GM19025 (cell line): ENCODE results near the gene RBBP8NL.

ENCODE experiments used
- ATAC-seq: cut with Tn5 transposase; IDR thresholded peaks from one replicate; pipeline ENCODE4 v1.9.1; 2021; ENCODE audit warnings: mild to moderate bottlenecking, low read depth, moderate library complexity; ENCODE audit not compliant: unreplicated experiment

Gene RBBP8NL

DNA sequence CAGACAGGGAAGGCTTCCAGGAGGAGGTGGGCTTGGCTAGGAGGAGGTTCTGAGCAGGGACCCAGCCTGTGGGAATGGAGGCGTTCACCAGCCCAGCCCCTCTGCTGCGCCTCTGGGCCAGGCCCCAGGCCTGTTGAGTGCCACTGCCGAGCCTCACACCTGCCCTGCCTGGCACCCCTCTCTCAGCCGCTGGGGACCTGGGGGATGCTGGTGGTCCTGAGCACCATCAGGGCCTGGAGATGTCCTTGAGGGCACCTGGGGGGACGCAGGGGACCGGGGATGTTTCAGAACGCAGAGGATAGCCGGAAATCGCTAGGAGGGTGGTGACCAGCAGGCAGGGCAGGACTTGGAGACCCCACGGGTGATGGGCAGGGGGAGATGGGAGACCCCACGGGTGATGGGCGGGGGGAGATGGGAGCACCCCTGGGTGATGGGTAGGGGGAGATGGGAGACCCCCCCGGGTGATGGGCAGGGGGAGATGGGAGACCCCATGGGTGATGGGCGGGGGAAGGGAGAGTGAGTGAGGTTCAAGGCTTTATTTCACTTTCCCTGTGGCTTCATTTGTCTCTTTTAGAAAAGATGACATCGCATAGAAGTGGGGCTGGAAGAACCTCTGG, 35.7 kb upstream of the RBBP8NL start:
- no peak for ATAC-seq

- no peak for ATAC-seq
Observed at GRCh38 chr20:62461834-62462233, 34.5 kb upstream of the RBBP8NL start.

GRCh38 chr20:62461157-62461556, 33.8 kb upstream of the RBBP8NL start:
- no peak for ATAC-seq

- no peak for ATAC-seq
Observed at GRCh38 chr20:62460678-62461077, 33.3 kb upstream of the RBBP8NL start.

DNA sequence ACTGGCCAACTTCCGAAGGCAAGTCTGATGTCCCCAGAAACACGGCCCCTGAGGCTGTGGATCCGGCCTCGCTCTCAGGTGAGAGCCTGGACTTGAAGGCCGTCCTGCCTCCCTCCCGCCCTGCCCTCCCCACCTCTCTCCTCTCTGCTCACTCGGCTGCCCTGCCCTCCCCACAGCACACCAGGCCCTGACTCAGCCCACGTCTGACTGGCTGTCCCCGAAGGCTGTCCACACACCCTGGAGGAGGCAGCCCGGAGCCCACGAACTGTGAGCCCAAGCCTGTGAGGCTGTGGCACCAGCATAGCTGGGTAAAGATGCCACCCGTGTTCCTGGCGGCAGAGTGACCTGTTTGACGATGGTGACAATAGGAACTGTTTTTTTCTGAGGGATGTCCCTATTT, 32.1 kb upstream of the RBBP8NL start:
- ATAC-seq: no peak

DNA sequence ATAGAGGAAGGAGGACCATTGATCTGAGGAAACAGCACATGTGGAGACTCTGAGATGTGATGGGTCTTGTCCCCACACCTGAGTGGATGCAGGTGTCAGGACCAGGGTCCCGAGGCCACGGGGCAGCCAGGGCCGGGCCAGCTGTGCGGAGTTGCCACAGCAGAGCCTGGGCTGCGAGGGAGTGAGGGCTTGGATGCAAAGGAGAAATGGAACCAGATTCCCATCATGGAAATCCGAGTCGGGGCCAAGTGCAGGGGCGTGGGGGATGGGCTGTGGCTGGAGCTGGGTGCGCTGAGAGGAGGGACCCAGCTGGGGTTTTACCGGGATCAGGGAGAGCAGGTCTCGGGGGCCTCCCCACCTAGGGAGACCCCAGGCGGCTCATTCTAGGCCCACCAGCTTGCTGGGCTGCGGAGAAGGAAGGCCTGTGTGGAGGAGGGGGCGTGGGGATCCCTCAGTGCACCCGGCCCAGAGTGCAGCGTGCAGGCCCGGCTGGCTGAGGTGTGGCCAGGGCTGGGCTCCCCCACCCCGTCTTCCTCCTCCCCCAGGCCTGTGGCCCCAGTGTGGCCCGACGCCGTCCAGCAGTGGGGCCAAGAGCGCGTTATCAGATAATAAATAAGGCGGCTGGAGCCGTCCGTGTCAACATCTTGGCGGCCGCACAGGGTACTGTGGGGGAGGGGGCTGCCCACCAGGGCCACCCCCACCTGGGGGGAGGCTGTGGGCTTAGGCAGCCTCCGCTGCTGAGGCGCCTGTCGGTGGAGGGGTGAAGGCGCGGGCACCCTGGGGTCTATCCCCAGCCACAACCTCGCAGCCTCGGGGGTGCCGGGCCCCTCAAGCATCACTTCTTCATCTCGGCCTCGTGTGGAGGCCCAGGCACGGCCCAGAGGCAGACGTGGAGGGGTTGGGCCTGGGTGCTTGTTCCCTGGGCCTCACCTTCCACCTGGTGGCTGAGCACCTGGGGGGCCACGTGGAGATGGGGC, 31.2 kb upstream of the RBBP8NL start:
- no peak for ATAC-seq

DNA sequence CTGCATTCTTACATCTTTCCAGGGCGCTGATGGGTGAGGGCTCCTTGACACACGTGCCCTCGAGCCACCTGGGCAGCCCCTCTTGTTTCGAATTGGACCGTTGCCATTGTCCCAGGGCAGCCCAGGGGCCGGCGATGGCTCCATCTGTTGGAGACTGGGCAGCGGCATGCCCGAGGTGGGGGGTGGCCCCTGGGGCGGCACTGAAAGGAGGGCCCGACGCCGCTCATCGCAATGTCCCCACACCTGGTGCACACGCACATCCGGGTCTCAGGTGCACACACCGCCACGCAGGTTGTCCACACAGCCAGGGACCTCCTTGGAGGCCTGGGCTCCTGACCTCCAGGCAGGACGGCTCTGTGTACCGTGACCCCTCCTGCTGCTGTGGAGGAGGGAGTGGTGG, 30.5 kb upstream of the RBBP8NL start:
- no peak for ATAC-seq

DNA sequence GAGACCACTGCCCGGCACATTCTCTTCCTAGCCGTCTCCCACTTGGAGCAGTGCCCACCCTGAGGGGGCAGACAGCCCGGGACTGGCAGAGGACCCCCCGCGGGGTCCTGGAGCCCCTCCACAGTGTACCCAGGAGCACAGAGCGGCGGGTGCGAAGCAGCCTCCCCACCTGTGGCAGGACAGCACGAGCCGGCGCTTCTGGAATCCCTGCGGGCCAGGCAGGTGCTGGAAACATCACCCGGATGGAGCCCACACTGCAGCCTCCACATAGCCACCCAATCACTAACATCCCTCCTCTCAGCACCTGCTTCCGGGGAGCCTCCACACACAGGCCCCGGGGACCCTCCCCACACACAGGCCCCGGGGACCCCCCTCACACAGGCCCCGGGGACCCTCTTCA, 29.8 kb upstream of the RBBP8NL start:
- ATAC-seq: no peak

DNA sequence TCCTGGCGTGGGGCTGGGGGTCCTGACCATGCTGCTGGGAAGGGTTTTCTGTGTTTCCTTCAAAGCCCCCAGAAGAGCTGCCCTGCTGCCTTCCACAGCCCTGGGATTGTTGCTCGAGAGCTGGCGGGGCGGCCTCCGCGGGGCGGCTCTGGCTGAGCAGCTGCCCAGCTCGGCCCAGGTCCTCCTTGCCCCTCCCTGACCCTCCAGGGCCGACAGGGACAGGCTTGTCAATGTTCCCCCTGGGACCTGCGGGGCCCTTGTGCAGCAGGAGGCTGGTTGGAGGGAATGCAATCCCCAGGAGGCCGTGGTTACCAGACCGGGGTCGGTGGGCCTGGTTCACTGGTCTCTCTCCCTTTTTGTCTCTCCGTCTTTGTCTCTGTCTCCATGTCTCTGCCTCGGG, 28.6 kb upstream of the RBBP8NL start:
- no peak for ATAC-seq

DNA sequence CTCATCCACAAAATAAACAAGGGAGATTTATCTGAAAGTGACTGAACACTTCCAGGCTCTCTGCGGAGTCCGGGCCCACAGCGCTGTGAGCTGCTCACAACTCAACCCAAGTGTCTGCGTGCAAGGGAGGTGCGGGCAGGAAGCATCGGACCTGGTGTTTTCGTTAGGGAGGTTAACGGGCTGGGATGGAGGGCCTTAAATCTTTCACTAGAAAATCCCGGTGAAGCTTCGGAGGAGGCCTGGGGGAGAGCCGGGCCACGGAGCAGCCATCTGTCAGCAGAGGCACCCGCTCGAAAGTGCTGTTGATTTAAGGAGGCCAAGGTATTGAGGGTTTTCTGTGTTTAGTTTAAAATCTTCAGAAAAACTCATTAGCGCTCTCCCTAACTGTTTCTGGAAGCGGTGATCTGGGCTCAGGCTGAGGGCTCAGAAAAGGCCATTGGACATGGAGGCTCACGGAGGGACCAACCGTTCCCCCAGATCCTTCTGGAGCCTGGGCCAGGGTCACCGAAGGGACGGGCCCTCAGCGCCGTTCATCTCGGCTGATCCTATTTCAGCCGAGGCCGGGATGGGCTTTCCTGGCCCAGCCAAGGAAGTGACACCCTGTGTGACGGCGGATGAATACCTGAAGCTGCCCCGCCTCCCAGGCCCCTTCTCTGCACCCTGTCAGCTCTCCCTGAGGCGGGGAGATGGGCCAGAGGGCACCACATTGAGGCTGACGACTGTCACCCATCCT, 27.7 kb upstream of the RBBP8NL start:
- no peak for ATAC-seq

DNA sequence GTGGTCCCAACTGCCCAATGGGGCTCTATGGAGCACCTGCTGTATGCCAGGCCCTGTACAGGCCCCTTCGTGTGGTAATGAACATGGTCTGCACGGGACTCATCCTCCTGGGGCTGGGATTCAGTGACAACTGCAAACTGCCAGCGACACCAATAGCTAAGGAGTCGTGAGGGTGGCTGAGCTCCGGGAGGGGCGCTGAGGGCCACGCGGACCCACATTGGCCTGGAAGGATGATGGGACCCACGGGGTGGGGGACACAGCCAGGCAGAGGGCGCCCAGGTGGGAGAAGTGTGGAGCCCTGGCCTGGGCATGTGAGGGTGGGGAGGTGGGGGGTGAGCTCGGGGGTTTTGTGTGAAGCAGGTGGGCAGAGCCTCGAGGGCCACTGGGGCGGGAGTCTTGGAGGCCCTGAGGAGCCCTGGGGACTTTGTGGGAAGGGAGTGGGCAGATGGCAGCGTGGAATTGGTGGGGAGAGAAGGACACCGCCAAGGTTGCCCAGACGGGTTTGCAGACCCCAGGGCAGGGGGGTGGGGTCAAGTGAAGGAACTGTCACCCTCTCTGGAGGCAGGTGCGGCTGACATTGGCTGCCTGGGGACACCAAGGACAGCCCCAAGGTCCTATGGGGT, 26.0 kb upstream of the RBBP8NL start:
- ATAC-seq: no peak

DNA sequence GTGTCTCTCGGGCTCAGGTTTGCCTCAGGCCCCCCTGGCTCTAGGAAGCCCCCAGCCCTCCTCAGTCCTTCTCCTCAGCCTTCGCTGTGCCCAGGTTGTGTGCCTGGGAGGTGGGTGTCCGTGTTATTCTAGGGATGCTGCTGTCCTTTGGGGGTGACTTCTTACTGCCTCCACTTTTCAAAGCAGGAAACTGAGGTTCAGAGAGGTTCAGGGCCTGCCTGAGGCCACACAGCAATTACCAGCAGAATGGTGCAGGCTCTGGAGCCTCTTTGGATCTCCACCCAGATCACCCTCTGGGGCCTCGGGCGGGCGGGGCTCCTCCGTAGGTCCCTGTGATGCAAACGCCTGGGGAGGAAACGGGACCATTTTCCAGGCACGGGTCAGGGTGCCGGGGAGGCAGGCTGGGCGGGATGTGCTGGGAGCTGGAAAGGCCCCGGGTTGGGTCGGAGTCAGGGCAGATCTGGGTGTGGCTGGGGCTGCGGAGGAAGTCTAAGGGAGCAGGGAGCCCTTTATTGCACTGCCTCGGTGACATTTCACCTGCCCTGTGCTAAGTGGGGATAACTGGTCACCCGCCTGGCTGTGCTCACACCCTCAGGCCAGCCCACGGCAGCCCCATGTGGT, 25.2 kb upstream of the RBBP8NL start:
- no peak for ATAC-seq

DNA sequence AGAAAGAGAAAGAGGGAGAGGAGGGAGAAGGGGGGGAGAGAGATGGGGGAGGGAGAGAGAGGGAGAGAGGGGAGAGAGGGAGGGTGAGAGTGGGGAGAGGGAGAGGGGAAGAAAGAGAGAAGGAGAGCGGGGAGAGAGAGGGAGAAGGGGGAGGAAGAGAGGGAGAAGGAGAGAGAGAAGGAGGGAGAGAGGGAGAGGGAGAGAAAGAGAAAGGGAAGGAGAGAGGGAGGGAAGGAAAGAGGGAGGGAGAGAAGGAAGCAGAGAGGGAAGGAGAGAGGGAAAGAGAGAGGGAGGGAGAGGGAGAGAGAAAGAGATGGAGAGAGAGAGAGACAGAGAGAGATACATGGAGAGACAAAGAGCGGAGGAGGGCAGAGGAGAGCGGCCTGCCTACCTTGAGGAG, 24.6 kb upstream of the RBBP8NL start:
- ATAC-seq: no peak

DNA sequence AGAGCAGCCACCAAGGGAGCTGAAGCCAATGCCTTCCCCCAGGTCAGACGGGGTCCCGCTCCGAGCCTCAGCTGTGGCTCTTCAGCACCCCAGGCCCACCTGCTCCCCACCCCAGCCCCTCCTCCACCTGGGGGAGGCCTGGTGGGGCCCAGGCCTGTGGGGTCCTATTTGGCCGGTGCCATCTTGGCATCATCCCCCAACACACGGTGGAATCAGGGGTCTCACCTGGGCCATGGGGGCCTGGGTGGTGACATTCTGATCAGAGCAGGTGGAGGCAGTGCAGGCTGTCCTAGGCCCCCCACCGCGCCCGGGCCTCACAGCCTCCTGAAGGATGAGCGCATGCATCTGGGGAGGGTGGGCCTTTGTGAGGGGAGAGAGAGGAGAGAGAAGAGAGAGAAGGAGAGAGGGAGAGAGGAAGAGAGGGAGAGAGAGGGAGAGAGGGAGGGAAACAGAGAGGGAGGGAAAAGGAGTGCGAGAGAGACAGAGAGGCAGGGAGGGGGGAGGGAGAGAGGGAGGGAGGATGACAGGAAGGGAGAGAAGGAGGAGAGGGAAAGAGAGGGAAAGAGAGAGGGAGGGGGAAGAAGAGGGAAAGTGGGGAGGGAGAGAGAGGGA, 23.9 kb upstream of the RBBP8NL start:
- no peak for ATAC-seq

DNA sequence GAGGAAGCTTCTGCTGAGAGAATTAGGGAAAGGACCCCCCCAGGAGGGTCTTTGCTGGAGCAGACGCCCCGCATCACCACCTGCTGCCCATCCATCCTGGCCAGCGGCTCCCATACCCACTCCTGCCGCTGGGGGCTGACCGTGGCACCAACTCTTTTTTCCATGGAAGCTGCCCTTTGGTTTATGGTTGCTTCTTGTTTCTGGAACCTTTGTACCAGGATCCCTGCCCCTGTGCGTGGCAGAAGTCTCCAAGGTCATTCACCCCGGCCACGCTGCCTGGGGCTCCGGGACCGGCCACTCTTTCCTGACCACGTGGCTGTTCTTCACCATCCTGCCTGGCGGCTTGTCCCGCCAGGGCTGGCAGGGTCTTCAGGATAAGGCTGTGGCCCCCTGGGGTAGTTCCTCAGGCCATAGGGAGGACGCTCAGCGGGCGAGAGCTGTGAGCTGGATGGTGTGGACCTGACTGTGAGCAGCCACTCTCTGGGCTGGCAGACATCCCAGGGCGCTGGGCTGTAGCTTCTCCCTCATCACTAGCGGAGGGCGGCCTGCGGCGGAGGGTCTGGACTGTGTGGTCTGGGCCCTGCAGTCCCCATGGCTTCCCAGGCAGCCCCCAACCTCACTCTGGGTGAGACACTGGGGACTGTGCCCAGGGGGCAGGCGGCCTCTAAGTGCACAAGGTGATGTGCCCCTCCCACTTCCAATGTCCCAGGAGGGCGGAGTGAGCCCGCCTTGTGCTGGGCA, 22.8 kb upstream of the RBBP8NL start:
- no peak for ATAC-seq

GRCh38 chr20:62448788-62449187, 21.4 kb upstream of the RBBP8NL start:
- no peak for ATAC-seq

- ATAC-seq: no peak
Observed at GRCh38 chr20:62448038-62448437, 20.7 kb upstream of the RBBP8NL start.

GRCh38 chr20:62446888-62447869, 19.8 kb upstream of the RBBP8NL start:
- no peak for ATAC-seq
